ENCODE data around the gene IRX5. TPM values are rescaled to one million over a fixed set of nuclear protein-coding genes. Genes with fewer than 3 reads are reported as not detected.

IRX5 gene
- 1.8 and 2.2 TPM in 2 replicates for polyA plus RNA-seq (2011; rRNA removed)
- 1.3 and 2.2 TPM in 2 replicates for polyA minus RNA-seq (2011; rRNA and poly(A)+ RNA removed)

- peak; percentile 18; the same call in 1 of the 2 replicates for TF ChIP-seq CTCF (IDR thresholded peaks at IDR 0.05; ENCODE audit: insufficient read depth, low read depth, low read length)
- peak; percentile 82 for DNase-seq (ENCODE audit: low read depth)
- Histone ChIP-seq H3K36me3 (ENCODE audit: control insufficient read depth, insufficient read depth, low read length) (peaks cover 5% of the 10 kb centered on the region), H3K4me3 (ENCODE audit: low read depth, low read length) (peak within 1 kb of the TSS; percentile 65), H3K27me3 (ENCODE audit: control insufficient read depth, insufficient read depth, low read length) (no peaks in the 10 kb centered on the region)
- POLR2A ChIA-PET: interaction anchor here (0.6 to 0.7 kb wide), 2 partner anchors 283 to 1718 kb away, joined by 5 to 10 read pairs; no protein-coding TSS in a partner anchor
- CTCF ChIA-PET: interaction anchor here (1.0 to 1.5 kb wide), 4 partner anchors 9 to 1161 kb away, joined by 3 to 4 read pairs (median 3); no protein-coding TSS in a partner anchor
These were observed at the start of gene IRX5 for GRCh38 chr16:54930005-54930868. Gene IRX5 (plus strand): TSS chr16:54930865. CDS start chr16:54931199, 334 bp downstream.

GRCh38 chr16:54882556-54882955 is 48.1 kb upstream of the IRX5 start:
- no peak for TF ChIP-seq CTCF (IDR thresholded peaks at IDR 0.05; ENCODE audit: insufficient read depth, low read depth, low read length)
- ChIA-PET POLR2A (no interaction called here), CTCF (no interaction called here)
- Histone ChIP-seq H3K4me3 (ENCODE audit: low read depth, low read length) (no peak overlapping the region), H3K36me3 (ENCODE audit: control insufficient read depth, insufficient read depth, low read length) (no peaks in the 10 kb centered on the region), H3K27me3 (ENCODE audit: control insufficient read depth, insufficient read depth, low read length) (no peaks in the 10 kb centered on the region)
- DNase-seq (ENCODE audit: low read depth): no peak

GRCh38 chr16:54883358-54883757 is 47.3 kb upstream of the IRX5 start:
- DNase-seq (ENCODE audit: low read depth): no peak
- POLR2A ChIA-PET: no interaction called here
- Histone ChIP-seq H3K27me3 (ENCODE audit: control insufficient read depth, insufficient read depth, low read length) (no peaks in the 10 kb centered on the region), H3K36me3 (ENCODE audit: control insufficient read depth, insufficient read depth, low read length) (no peaks in the 10 kb centered on the region), H3K4me3 (ENCODE audit: low read depth, low read length) (no peak overlapping the region)
- CTCF ChIA-PET: no interaction called here
- no peak for TF ChIP-seq CTCF (IDR thresholded peaks at IDR 0.05; ENCODE audit: insufficient read depth, low read depth, low read length)

- no peak overlapping the region for H3K4me3 ChIP-seq (ENCODE audit: low read depth, low read length)
- CTCF ChIA-PET: no interaction called here
- POLR2A ChIA-PET: no interaction called here
- no peak for DNase-seq (ENCODE audit: low read depth)
- no peaks in the 10 kb centered on the region for H3K27me3 ChIP-seq (ENCODE audit: control insufficient read depth, insufficient read depth, low read length)
- no peak for TF ChIP-seq CTCF (IDR thresholded peaks at IDR 0.05; ENCODE audit: insufficient read depth, low read depth, low read length)
- H3K36me3 ChIP-seq (ENCODE audit: control insufficient read depth, insufficient read depth, low read length): no peaks in the 10 kb centered on the region
These were observed 44.6 kb upstream of the IRX5 start for GRCh38 chr16:54886078-54886477.

GRCh38 chr16:54890381-54890780 is 40.3 kb upstream of the IRX5 start:
- CTCF ChIA-PET: interaction anchor here (1.2 kb wide), 1 partner anchor 604 kb away, joined by 3 read pairs; the partner anchor contains the start of gene IRX3
- DNase-seq (ENCODE audit: low read depth): no peak
- TF ChIP-seq CTCF (IDR thresholded peaks at IDR 0.05; ENCODE audit: insufficient read depth, low read depth, low read length): no peak
- Histone ChIP-seq H3K4me3 (ENCODE audit: low read depth, low read length) (no peak overlapping the region), H3K27me3 (ENCODE audit: control insufficient read depth, insufficient read depth, low read length) (no peaks in the 10 kb centered on the region), H3K36me3 (ENCODE audit: control insufficient read depth, insufficient read depth, low read length) (no peaks in the 10 kb centered on the region)
- POLR2A ChIA-PET: no interaction called here
